Activated CD8-positive, alpha-beta T cell treated with anti-CD3 and anti-CD28 coated beads for 36 hours (primary cell): ENCODE measurements around the gene CETP. TPM values are rescaled to one million over a fixed set of nuclear protein-coding genes. Genes with fewer than 3 reads are reported as not detected.
A peak's percentile ranks its signal among the peaks of the same experiment; 100 is the strongest.
"Not testable (repeated sequence)": the region's sequence is repeated elsewhere in the genome, so short reads cannot be mapped to it uniquely, and the experiment has no call there.

Experiments used
- ATAC-seq: fragments of 200-7000 bp; cut with Tn5 transposase; one replicate; pipeline ENCODE4 v1.10.0; 2021; ENCODE audit warnings: mild to moderate bottlenecking, moderate library complexity
- CTCF ChIA-PET: fragments of 350-600 bp; sonication (Branson Sonifier 250); formaldehyde crosslinking; loops from one replicate; lab custom pipeline; 2021; ENCODE audit warnings: antibody characterized with exemption; lab: Charles Lee
- POLR2A ChIA-PET: fragments of 350-600 bp; sonication (Branson Sonifier 250); formaldehyde crosslinking; loops from one replicate; lab custom pipeline; 2021; ENCODE audit warnings: antibody characterized with exemption; lab: Charles Lee
- DNase-seq: peaks from one replicate; pipeline ENCODE4 v3.0.0-alpha.2; 2020
- H3K27ac Mint-ChIP-seq: one replicate; pipeline ENCODE4 v1.8.0; 2021; ENCODE audit warnings: mild to moderate bottlenecking, mixed read lengths
- H3K27me3 Mint-ChIP-seq: one replicate; pipeline ENCODE4 v1.8.0; 2021; ENCODE audit warnings: mixed read lengths
- H3K36me3 Mint-ChIP-seq: one replicate; pipeline ENCODE4 v1.8.0; 2021; ENCODE audit warnings: low read depth, mixed read lengths
- H3K4me1 Mint-ChIP-seq: one replicate; pipeline ENCODE4 v1.8.0; 2021; ENCODE audit warnings: low read depth, mixed read lengths
- H3K4me3 Mint-ChIP-seq: one replicate; pipeline ENCODE4 v1.8.0; 2021; ENCODE audit warnings: mild to moderate bottlenecking, moderate library complexity, mixed read lengths
- H3K9me3 Mint-ChIP-seq: one replicate; pipeline ENCODE4 v1.8.0; 2021; ENCODE audit warnings: mixed read lengths
- intact Hi-C: fragments of 100-400 bp; cut with micrococcal nuclease; formaldehyde crosslinking; loops from one replicate; pipeline ENCODE4 v1.10.0; 2022
- total RNA-seq, 2 experiments: library from RNA; stranded (reverse); gene quantifications; one replicate each; pipeline ENCODE4 v1.2.3, GENCODE V29; 2021
- TF ChIP-seq, protein P1 (sequence below): fragments of 200-600 bp; IDR thresholded peaks from one replicate; pipeline ENCODE4 v1.8.0; 2022; ENCODE audit warnings: antibody characterized with exemption, mild to moderate bottlenecking

The CETP gene
- total RNA-seq, 2 experiments from 2014 or later, result not detected

DNA sequence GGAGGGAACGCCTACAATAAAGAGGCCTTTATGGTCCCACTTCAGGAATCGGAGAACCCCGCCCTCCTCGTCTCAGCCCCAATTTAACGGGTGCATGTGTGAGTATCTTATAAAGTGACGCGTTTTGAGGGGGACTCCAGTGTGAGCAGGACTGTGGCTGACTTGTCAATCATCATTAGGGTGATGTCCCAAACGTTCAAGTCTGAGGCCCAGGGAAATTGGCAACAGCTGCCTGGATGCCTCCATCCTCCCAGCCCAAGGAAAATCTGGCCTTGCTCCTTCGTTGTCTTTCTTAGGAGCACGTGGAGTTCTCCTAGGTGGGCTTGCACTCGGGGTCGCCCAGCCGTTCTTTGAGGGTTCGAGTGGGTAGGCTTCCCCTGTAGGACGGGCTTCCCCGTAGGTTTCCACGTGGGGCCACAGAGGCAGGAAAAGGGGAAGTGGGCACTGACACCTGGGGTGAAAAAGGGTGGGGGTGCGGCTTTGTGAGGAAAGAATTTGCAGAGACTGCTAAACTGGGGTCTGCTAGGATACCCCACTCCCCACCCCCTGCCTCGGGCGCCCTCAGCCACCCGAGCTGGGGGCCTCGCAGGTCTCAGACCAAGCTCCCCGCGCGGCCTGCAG lies 30.4 kb upstream of the CETP start:
- ATAC-seq (no peak), DNase-seq (peak; percentile 49)
- Mint-ChIP-seq H3K36me3 (peaks cover 39% of the 10 kb centered on the region), H3K4me1 (peaks cover 28% of the 10 kb centered on the region), H3K9me3 (no peaks in the 10 kb centered on the region), H3K27ac (peak overlapping the region; percentile 98), H3K4me3 (peak overlapping the region; percentile 98), H3K27me3 (no peaks in the 10 kb centered on the region)
- intact Hi-C loops, result no loop called here
- TF ChIP-seq, protein P1, sequence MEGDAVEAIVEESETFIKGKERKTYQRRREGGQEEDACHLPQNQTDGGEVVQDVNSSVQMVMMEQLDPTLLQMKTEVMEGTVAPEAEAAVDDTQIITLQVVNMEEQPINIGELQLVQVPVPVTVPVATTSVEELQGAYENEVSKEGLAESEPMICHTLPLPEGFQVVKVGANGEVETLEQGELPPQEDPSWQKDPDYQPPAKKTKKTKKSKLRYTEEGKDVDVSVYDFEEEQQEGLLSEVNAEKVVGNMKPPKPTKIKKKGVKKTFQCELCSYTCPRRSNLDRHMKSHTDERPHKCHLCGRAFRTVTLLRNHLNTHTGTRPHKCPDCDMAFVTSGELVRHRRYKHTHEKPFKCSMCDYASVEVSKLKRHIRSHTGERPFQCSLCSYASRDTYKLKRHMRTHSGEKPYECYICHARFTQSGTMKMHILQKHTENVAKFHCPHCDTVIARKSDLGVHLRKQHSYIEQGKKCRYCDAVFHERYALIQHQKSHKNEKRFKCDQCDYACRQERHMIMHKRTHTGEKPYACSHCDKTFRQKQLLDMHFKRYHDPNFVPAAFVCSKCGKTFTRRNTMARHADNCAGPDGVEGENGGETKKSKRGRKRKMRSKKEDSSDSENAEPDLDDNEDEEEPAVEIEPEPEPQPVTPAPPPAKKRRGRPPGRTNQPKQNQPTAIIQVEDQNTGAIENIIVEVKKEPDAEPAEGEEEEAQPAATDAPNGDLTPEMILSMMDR, result no peak
- POLR2A ChIA-PET, result interaction anchor here (0.6 to 7.8 kb wide), 31 partner anchors 8 to 354 kb away, joined by 3 to 145 read pairs (median 4); partner anchors contain the start of genes NLRC5 and SLC12A3
- CTCF ChIA-PET, result interaction anchor here (0.6 to 2.1 kb wide), 9 partner anchors 12 to 152 kb away, joined by 3 to 7 read pairs (median 3); no protein-coding TSS in a partner anchor

DNA sequence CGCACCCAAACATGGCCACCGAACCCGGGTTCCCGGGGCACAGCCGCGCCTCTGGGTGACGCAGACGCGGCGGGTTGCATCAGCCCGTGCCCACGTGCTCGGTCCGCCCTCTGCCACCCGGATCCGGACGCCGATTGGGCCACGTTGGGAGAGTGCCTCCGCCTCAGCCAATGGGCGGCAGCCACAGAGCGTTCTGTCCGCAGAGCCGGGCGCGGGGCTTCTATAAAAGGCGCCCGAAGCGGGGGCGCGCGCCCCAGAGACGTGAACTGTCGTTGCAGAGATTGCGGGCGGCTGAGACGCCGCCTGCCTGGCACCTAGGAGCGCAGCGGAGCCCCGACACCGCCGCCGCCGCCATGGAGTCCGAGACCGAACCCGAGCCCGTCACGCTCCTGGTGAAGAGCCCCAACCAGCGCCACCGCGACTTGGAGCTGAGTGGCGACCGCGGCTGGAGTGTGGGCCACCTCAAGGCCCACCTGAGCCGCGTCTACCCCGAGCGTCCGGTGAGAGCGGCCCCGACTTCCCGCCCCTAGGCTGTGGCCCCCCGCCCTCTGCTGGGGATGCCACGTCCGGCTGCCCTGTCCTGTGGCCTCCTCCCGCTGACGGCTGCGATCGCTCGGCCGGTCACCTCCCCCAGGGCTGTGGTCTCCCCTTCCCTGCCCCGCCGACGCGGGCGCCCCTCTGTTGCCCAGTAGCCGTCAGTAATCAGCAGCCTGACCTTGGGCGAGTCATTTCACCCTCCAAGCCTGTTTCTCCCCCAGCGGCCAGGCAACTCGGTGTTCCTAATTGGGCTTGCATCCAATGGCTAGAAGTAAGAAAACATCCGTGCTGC lies 29.6 kb upstream of the CETP start, which contains the start of gene HERPUD1:
Gene HERPUD1 (plus strand): TSS at position 251 of the 829 bp plus-strand sequence. CDS start 103 bp downstream, at position 354.
- H3K4me3 Mint-ChIP-seq, result peak within 1 kb of the TSS; percentile 98
- POLR2A ChIA-PET, result interaction anchor here (0.6 to 7.8 kb wide), 40 partner anchors 7 to 355 kb away, joined by 3 to 145 read pairs (median 4); partner anchors contain the start of genes NLRC5 and SLC12A3
- H3K27me3 Mint-ChIP-seq, result no peaks in the 10 kb centered on the region
- CTCF ChIA-PET, result interaction anchor here (0.6 to 2.1 kb wide), 5 partner anchors 12 to 69 kb away, joined by 3 to 7 read pairs (median 4); no protein-coding TSS in a partner anchor
- peak; percentile 99 for DNase-seq
- H3K36me3 Mint-ChIP-seq, result peaks cover 46% of the 10 kb centered on the region
- TF ChIP-seq, protein P1, result no peak
- no peaks in the 10 kb centered on the region for H3K9me3 Mint-ChIP-seq
- intact Hi-C loops, result no loop called here
- ATAC-seq, result peak; percentile 91
- peaks cover 35% of the 10 kb centered on the region for H3K4me1 Mint-ChIP-seq
- peak within 1 kb of the TSS; percentile 98 for H3K27ac Mint-ChIP-seq

DNA sequence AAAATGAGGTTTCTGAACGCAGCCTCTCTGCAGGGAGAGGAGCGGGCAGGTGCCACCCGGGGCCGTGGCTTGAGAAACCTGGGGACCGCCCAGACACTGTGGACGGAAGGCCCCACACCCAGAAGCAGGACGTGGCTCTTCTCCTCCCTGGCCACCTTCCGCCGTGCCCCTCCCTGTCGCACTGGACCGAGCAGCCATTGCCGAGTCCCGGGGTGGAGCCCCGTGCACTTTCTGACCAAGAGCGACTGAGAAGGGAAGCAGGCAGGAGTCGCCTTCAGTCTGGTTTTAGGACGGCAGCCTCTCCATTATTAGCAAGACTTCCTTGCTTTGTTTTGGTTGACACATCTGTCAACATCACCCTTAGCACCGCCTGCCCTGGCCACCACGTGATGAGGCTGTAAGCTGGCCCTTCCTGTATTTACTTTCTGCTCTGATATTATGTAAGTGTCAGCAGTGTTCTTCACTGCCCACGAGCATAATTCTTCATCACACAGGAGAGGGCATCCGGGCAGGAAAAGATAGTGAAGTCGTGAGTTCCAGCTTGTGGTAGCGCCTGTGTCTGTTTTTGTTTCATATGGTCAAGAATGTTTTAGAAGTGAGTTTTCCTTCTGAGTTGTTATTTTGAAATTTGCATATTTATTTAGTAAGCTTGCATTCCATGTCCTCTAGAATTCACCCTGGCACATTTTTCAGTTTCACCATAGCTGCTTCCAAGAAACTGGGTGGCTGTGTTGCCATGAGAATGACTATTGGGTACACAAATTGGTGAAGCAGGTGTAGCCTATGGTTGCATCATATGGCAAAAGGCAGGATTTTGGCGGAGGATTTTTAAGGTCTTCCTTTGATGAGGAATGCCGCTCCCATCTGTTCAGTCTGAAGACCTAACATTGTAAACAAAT lies 28.8 kb upstream of the CETP start:
- Mint-ChIP-seq H3K36me3 (peaks cover 53% of the 10 kb centered on the region), H3K4me1 (peaks cover 41% of the 10 kb centered on the region), H3K27me3 (no peaks in the 10 kb centered on the region), H3K9me3 (no peaks in the 10 kb centered on the region), H3K27ac (peak overlapping the region; percentile 98), H3K4me3 (peak overlapping the region; percentile 98)
- peak; percentile 63 for DNase-seq
- ChIA-PET CTCF (interaction anchor here (1.0 to 2.2 kb wide), 4 partner anchors 13 to 65 kb away, joined by 3 to 8 read pairs (median 4); no protein-coding TSS in a partner anchor), POLR2A (interaction anchor here (0.6 to 7.8 kb wide), 30 partner anchors 12 to 600 kb away, joined by 3 to 145 read pairs (median 4); partner anchors contain the start of genes NLRC5 and SLC12A3)
- intact Hi-C loops, result no loop called here
- ATAC-seq, result peak; percentile 8
- TF ChIP-seq, protein P1, result no peak

DNA sequence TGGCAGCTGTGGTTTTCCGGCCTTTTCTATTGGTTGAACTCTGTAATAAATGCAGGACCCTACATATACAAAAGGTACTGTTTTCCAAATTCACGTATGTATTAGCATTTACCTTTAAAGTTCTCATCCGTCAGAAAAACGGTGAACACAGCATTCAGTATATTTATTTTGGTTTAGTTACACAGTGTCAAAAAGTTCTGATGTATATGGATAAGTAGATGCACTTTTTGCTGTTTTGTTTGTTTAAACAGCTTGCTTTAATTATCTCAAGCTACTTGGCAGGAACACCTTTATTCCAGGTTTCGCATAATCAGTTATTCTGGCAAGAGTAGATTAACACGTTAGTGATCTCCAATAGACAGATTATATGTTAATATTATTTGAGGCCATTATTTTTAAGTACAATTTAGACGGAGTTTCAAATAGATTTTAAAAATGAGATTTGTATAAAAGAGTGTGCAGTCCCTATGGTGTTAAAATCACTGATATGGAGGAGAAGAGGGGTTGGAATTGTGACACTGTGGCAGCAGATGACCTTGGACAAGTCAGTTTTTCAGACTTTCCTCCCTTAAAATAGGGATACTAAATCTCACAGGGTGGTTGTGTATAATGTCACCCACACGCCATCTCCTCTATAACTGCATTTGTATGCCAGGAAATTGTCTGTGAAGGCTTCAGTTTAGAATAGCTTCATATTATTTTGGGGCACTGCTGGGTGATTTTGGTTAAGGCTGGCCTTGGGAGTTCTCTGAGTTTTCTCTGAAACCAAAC lies 27.7 kb upstream of the CETP start:
- ChIA-PET POLR2A (interaction anchor here (0.7 to 7.8 kb wide), 14 partner anchors 11 to 599 kb away, joined by 3 to 145 read pairs (median 3); partner anchors contain the start of gene NLRC5), CTCF (interaction anchor here (1.0 to 2.2 kb wide), 4 partner anchors 11 to 66 kb away, joined by 3 to 8 read pairs (median 6); no protein-coding TSS in a partner anchor)
- H3K4me3 Mint-ChIP-seq, result peak overlapping the region; percentile 98
- no peaks in the 10 kb centered on the region for H3K9me3 Mint-ChIP-seq
- no peaks in the 10 kb centered on the region for H3K27me3 Mint-ChIP-seq
- H3K36me3 Mint-ChIP-seq, result peaks cover 64% of the 10 kb centered on the region
- H3K27ac Mint-ChIP-seq, result peak overlapping the region; percentile 98
- ATAC-seq, result no peak
- intact Hi-C loops, result no loop called here
- TF ChIP-seq, protein P1, result no peak
- peaks cover 51% of the 10 kb centered on the region for H3K4me1 Mint-ChIP-seq
- no peak for DNase-seq

DNA sequence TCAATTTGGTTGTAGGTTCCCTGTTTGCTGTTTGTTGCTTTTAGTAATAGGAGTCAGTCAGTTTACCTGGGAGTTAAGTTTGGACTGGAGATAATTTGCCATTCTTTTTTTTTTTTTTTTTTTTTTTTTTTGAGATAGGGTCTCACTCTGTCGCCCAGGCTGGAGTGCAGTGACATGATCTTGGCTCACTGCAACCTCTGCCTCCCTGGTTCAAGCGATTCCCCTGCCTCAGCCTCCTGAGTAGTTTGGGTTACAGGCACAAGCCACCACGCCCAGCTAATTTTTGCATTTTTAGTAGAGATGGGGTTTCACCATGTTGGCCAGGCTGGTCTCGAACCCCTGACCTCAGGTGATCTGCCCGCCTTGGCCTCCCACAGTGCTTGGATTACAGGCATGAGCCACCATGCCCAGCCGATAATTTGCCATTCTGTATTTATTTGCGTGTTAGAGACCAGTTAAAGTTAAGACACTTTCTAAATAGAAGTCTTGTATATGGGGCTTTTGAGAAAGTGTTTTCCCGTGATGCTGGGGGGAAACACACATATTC lies 27.1 kb upstream of the CETP start:
- POLR2A ChIA-PET, result interaction anchor here (1.0 to 7.8 kb wide), 4 partner anchors 10 to 41 kb away, joined by 3 to 145 read pairs (median 36); no protein-coding TSS in a partner anchor
- Mint-ChIP-seq H3K36me3 (peaks cover 70% of the 10 kb centered on the region), H3K4me1 (peaks cover 58% of the 10 kb centered on the region), H3K4me3 (peak overlapping the region; percentile 98), H3K27ac (peak overlapping the region; percentile 98)
- intact Hi-C loops, result loop anchor here (5.0 kb wide), 1 partner anchor 67 kb away; the partner anchor contains the start of gene SLC12A3
- H3K27me3 Mint-ChIP-seq, DNase-seq, ATAC-seq, H3K9me3 Mint-ChIP-seq: not testable (repeated sequence)
- CTCF ChIA-PET, result interaction anchor here (1.4 to 2.2 kb wide), 3 partner anchors 11 to 67 kb away, joined by 5 to 8 read pairs (median 6); no protein-coding TSS in a partner anchor
